ENCODE results near the gene SEC14L2. TPM values are rescaled to one million over a fixed set of nuclear protein-coding genes. Genes with fewer than 3 reads are reported as not detected.
A peak's percentile ranks its signal among the peaks of the same experiment; 100 is the strongest.

The SEC14L2 gene
- total RNA-seq (2021) (14.4 and 19.4 TPM in 2 replicates), Bru-seq, nascent RNA (percentile 56 among the genes with signal in this experiment), BruChase-seq, experiment 1, labeled RNA remaining after a 2-hour chase (percentile 56 among the genes with signal in this experiment), BruChase-seq, experiment 2, labeled RNA remaining after a 6-hour chase (percentile 62 among the genes with signal in this experiment)
- long read RNA-seq, full-length matches to known transcripts, result 3 of 6 reads
- long read RNA-seq, partial matches to known transcripts, result 0 of 6 reads
- long read RNA-seq, other reads (novel, unspliced or antisense), result 3 of 6 reads

DNA sequence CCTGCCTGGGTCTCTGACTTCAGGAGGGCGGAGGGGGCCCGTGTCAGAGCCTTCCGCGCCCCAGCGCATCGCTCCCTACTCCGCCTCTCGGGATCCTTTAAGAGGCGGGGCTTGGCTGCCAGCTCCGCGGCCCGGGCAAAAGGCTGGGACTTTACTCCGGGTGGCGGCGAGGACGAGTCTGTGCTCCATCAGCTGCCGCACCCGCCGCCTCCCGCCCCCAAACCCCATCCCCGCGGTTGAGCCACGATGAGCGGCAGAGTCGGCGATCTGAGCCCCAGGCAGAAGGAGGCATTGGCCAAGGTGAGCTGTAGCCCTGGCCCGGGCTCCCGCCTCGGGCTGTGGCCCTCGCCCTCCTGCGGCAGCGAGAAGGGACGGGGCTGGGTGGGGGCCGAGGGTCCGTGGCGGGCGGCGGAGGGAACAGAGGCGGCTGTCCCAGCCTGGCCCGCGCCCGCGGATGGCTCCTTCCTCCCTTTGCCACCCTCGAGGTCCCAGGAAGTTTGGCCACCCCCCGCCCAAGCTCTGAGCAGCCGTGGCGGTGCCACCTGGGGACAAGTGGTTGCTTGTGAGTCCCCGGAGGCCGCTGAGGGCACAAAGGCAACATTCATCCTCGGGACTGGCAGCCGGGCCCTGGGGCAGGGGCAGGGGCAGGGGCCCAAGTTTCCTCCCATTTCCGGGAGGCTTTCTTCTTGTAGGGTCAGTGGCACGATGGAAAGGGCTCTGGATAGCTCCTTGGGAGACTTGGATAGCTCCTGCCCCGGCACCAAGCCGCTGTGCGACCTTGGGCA lies at the start of gene SEC14L2:
Gene SEC14L2 (plus strand): TSS at position 148 of the 785 bp plus-strand sequence. CDS start 99 bp downstream, at position 247.
- ChIA-PET CTCF (interaction anchor here (0.6 to 1.9 kb wide), 4 partner anchors 10 to 630 kb away, joined by 4 to 5 read pairs (median 4); partner anchors contain the start of gene ZMAT5), POLR2A (ENCODE audit: low non-redundant PET) (interaction anchor here (0.6 to 1.0 kb wide), 2 partner anchors 28 to 756 kb away, joined by 9 to 14 read pairs; no protein-coding TSS in a partner anchor)
- H3K36me3 ChIP-seq (ENCODE audit: insufficient read depth, low read length, poor library complexity, severe bottlenecking), result no peaks in the 10 kb centered on the region
- H3K27ac ChIP-seq (ENCODE audit: low read depth, low read length, poor library complexity, severe bottlenecking), result peak within 1 kb of the TSS; percentile 62
- DNase-seq (ENCODE audit: low spot score), result peak; percentile 80
- BruUV-seq (replicated peaks), result TSS peak; percentile 54
- H3K4me3 ChIP-seq (ENCODE audit: low read depth, low read length, poor library complexity, severe bottlenecking), result peak within 1 kb of the TSS; percentile 74
- TF ChIP-seq EZH2 (IDR thresholded peaks at IDR 0.05; ENCODE audit: borderline replicate concordance, low read depth, low read length, poor library complexity, severe bottlenecking), result no peak
- TF ChIP-seq CTCF (conservative IDR thresholded peaks at IDR 0.05; ENCODE audit: low read depth, low read length), result no peak
- H3K4me1 ChIP-seq (ENCODE audit: insufficient read depth, low read length, poor library complexity, severe bottlenecking), result peaks cover 26% of the 10 kb centered on the region
- H3K27me3 ChIP-seq (replicated peaks; ENCODE audit: insufficient read depth, low read depth, low read length, poor library complexity), result no peaks in the 10 kb centered on the region
- intact Hi-C loops (cut with micrococcal nuclease; ENCODE audit: unreplicated experiment), result no loop called here
- H3K9me3 ChIP-seq (ENCODE audit: low read depth, low read length, poor library complexity, severe bottlenecking), result no peaks in the 10 kb centered on the region

DNA sequence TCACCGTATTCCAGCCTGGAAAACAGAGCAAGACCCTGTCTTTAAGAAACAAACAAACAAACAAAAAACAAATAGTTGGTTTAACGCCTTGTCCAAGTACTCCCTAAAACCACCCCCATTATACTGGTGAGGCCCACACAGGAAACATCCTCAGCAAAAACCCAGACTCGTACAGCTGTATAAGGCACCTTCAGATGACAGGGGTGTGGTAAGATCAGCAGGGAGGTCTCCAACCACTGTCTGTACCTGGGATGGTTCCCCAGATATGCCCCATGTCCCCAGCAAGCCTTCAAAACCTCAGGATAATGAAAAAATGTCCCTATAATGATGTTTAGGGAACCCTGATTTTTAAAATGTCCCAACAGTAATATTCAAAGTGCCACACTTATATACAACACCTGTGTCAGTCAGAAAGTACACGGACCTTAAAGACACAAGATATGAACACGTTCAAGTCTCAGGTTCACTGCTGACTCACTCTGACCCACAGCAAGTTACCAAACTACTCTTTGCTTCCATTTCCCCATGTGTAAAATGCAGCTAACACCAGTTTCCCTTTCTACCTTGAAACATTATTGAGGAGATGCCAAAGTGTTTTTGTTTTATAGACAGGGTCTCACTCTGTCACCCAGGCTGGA lies 49.4 kb upstream of the SEC14L2 start:
- CTCF ChIA-PET, result no interaction called here
- Histone ChIP-seq H3K27ac (ENCODE audit: low read depth, low read length, poor library complexity, severe bottlenecking) (no peak overlapping the region), H3K36me3 (ENCODE audit: insufficient read depth, low read length, poor library complexity, severe bottlenecking) (peaks cover 94% of the 10 kb centered on the region), H3K9me3 (ENCODE audit: low read depth, low read length, poor library complexity, severe bottlenecking) (no peaks in the 10 kb centered on the region), H3K4me1 (ENCODE audit: insufficient read depth, low read length, poor library complexity, severe bottlenecking) (no peaks in the 10 kb centered on the region), H3K27me3 (replicated peaks; ENCODE audit: insufficient read depth, low read depth, low read length, poor library complexity) (no peaks in the 10 kb centered on the region), H3K4me3 (ENCODE audit: low read depth, low read length, poor library complexity, severe bottlenecking) (no peak overlapping the region)
- no TSS peak for BruUV-seq (replicated peaks)
- no peak for DNase-seq (ENCODE audit: low spot score)
- intact Hi-C loops (cut with micrococcal nuclease; ENCODE audit: unreplicated experiment), result loop anchor here (10.0 kb wide), 1 partner anchor 57 kb away; no protein-coding TSS in a partner anchor
- POLR2A ChIA-PET (ENCODE audit: low non-redundant PET), result no interaction called here
- TF ChIP-seq CTCF (conservative IDR thresholded peaks at IDR 0.05; ENCODE audit: low read depth, low read length), result no peak
- no peak for TF ChIP-seq EZH2 (IDR thresholded peaks at IDR 0.05; ENCODE audit: borderline replicate concordance, low read depth, low read length, poor library complexity, severe bottlenecking)

DNA sequence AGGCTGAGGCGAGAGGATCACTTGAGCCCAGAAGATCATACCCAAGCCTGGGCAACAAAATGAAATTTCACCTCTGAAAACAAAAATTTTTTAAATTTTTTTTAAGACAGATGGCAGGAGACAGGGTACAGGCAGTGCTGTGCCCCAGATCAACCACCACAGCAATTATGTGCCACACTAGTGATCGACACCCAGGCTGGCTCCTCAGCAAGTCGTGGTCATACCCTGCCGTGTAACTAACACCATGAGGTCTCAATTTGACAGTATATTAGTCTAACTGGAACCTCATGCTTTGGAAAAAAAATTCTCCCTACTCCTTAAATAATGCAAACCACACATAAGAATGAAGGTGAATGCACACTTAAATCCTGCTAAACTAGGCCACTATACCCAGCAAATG lies 48.4 kb upstream of the SEC14L2 start:
- no peak overlapping the region for H3K4me3 ChIP-seq (ENCODE audit: low read depth, low read length, poor library complexity, severe bottlenecking)
- H3K27ac ChIP-seq (ENCODE audit: low read depth, low read length, poor library complexity, severe bottlenecking), result peak overlapping the region; percentile 25
- intact Hi-C loops (cut with micrococcal nuclease; ENCODE audit: unreplicated experiment), result loop anchor here (10.0 kb wide), 1 partner anchor 56 kb away; no protein-coding TSS in a partner anchor
- CTCF ChIA-PET, result no interaction called here
- no TSS peak for BruUV-seq (replicated peaks)
- TF ChIP-seq EZH2 (IDR thresholded peaks at IDR 0.05; ENCODE audit: borderline replicate concordance, low read depth, low read length, poor library complexity, severe bottlenecking) (no peak), CTCF (conservative IDR thresholded peaks at IDR 0.05; ENCODE audit: low read depth, low read length) (no peak)
- POLR2A ChIA-PET (ENCODE audit: low non-redundant PET), result no interaction called here
- H3K36me3 ChIP-seq (ENCODE audit: insufficient read depth, low read length, poor library complexity, severe bottlenecking), result peaks cover 92% of the 10 kb centered on the region
- no peaks in the 10 kb centered on the region for H3K4me1 ChIP-seq (ENCODE audit: insufficient read depth, low read length, poor library complexity, severe bottlenecking)
- H3K27me3 ChIP-seq (replicated peaks; ENCODE audit: insufficient read depth, low read depth, low read length, poor library complexity), result no peaks in the 10 kb centered on the region
- no peaks in the 10 kb centered on the region for H3K9me3 ChIP-seq (ENCODE audit: low read depth, low read length, poor library complexity, severe bottlenecking)
- no peak for DNase-seq (ENCODE audit: low spot score)
